Thyroid gland (tissue), 4 donors: ENCODE results near the gene APBA1.

ENCODE experiments used
- CTCF ChIP-seq, 6 experiments: fragments of 200-600 bp in 3 of 6; fragments of 450-650 bp in 3 of 6; sonication (generic) in 3 of 6; IDR thresholded peaks; one replicate each; pipeline ENCODE4 v1.5.1; 2016 to 2019; ENCODE audit warnings: antibody characterized with exemption in 6 of 6, mild to moderate bottlenecking in 2 of 6, inconsistent platforms in 1 of 6, moderate library complexity in 1 of 6
- POLR2A ChIP-seq, 2 donors: fragments of 450-650 bp; IDR thresholded peaks; one replicate each; pipeline ENCODE4 v1.6.1; 2017; ENCODE audit warnings: antibody characterized with exemption in 2 of 2, mild to moderate bottlenecking in 2 of 2, moderate library complexity in 1 of 2

DNA sequence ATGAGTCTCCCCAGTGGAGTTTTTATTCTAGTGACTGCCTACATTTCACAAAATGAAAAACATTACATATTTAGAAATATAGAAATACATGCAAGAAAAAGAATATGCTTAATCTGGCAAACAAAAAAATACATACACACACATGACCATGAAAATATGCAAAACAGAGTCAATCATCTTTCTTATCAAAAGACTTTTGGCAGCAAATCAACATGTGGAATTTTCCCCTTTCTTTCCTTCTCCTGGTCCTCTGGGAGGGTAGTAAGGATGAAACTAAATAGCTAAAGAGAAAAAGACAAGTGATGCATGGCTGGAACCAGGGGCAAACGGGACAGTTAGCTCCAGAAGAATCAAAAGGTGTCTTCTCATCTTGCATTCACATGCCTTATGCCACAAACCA, 69.4 kb downstream of the APBA1 start:
- TF ChIP-seq POLR2A (IDR thresholded peaks at IDR 0.05) = no peak
- no peak for TF ChIP-seq CTCF (IDR thresholded peaks at IDR 0.05)
